Sciatic nerve (tissue), 2 donors: ENCODE data around the gene KCNA5. TPM values are rescaled to one million over a fixed set of nuclear protein-coding genes. Genes with fewer than 3 reads are reported as not detected.

Experiments used
- ATAC-seq: fragments of 200-7000 bp; cut with Tn5 transposase; one replicate; pipeline ENCODE4 v1.9.1; 2020; ENCODE audit warnings: mild to moderate bottlenecking, moderate library complexity
- DNase-seq: peaks from one replicate; pipeline ENCODE4 v3.0.0-alpha.2; 2020; ENCODE audit warnings: low spot score
- intact Hi-C: fragments of 100-400 bp; cut with DNase I; formaldehyde crosslinking; loops from one replicate; pipeline ENCODE4 v1.14.2; 2022
- total RNA-seq: library from RNA; stranded (reverse); fragmentation: NEBNext Ultra II Directional; extraction: Animal tissue kit (Norgen Biotek cat#: 25700); gene quantifications from one replicate; pipeline ENCODE4 v1.2.1, GENCODE V29; 2021
- donor health status: DM: no; HTN: no; CAD: no.
- donor health status: DM: no; HTN: no; CAD: no.

The KCNA5 gene
- total RNA-seq, 1 donor from 2014 or later = 0.45 TPM

DNA sequence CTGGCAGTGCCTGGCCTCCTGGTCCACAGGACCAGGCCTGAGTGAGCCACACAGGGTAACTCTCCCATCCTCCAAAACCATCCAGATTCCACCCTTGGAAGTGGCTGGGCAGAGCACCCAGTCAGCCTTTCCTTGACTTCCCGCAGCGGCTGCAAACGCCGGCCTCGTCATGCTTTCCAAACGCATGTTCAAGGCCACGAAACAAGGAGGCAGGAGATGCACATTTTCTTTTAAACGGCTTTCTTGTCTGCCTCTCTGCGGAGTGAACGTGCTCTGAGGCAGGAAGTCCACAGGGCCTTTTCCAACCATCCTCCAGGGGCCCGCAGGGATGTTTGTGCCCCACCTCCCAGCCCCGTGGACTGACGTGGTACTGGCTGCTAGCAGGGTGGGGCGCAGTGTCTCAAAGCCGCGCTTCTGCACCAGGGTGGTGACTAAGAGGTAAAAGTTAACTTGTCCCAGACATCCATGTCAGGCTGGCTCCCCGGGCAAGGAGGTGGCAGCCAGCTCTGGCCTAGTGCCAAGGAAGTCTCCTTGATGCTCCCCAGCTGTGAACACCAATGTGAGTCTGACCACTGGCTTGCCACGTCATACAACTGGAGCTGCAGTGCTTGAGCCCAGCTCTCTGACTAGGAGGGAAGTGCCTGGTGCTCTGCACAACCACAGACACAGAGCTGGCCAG lies 45.0 kb downstream of the KCNA5 start:
- DNase-seq = no peak
- ATAC-seq = no peak
- intact Hi-C loops = loop anchor here (10.0 kb wide), 1 partner anchor 234 kb away; no protein-coding TSS in a partner anchor

DNA sequence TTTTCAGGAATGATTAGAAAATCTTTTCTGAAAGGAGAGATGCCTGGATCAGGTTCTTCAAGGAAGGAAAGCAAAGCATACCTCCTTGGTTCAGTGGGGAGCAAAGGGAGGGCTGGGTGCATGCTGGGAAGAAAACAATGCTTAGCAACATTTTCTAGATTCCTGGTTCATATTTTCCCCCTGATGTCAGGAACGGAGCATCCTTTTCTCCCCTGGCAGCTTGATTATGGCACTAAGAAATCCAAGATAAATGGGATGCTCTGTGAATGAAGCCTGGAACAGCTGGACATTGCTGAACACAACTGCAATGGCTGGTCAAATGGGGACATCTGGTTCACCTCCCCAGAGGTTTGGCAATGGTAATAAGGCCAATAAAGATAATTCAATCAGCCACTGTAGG lies 50.9 kb downstream of the KCNA5 start:
- intact Hi-C loops = loop anchor here (5.0 kb wide), 1 partner anchor 307 kb away; no protein-coding TSS in a partner anchor
- ATAC-seq (no peak), DNase-seq (no peak)

DNA sequence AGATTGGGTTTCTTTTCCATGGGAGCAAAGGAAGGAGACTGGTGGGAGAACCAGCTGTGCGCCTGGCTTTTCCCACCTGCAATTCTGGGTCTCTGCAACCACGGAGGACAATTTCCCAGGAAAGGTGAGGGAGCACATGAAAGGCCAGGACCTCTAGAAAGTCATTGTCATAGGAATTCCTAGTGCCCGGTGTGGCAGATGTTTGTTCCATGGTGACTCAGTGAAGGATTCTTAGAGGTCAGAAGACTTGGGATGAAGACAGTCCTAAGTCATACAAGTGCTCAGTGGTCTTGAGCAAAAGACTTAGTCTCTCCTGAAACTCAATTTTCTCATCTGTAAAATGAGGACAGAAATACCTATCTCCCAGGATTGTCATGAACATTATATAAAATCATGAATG lies 51.3 kb downstream of the KCNA5 start:
- ATAC-seq (no peak), DNase-seq (no peak)
- intact Hi-C loops = loop anchor here (5.0 kb wide), 1 partner anchor 308 kb away; no protein-coding TSS in a partner anchor

Other genes starting within 250 kb of the KCNA5 start
- gene KCNA1, start 134.0 kb upstream of the KCNA5 start, total RNA-seq = 5.2 TPM